MM.1S (cell line): ENCODE measurements around the gene SLC6A13.
"Not testable (repeated sequence)": the region's sequence is repeated elsewhere in the genome, so short reads cannot be mapped to it uniquely, and the experiment has no call there.

Experiments used
- DNase-seq: peaks from one replicate; pipeline ENCODE4 v3.0.0-alpha.2; 2015
- H2AFZ ChIP-seq: fragments of 300-600 bp; sonication (generic); 2 replicates; pipeline ENCODE4 v1.6.0; 2016; ENCODE audit warnings: antibody characterized with exemption, low read length
- H3F3A ChIP-seq: fragments of 300-600 bp; sonication (generic); 2 replicates; pipeline ENCODE4 v1.6.1; 2016; ENCODE audit warnings: mild to moderate bottlenecking, antibody characterized with exemption, low read length, moderate library complexity, mixed read lengths; ENCODE audit not compliant: insufficient read depth
- H3K27ac ChIP-seq: fragments of 300-600 bp; sonication (generic); 2 replicates; pipeline ENCODE4 v1.5.1; 2016; ENCODE audit warnings: mild to moderate bottlenecking, low read length
- H3K27me3 ChIP-seq: fragments of 300-600 bp; sonication (generic); replicated peaks from 2 replicates; pipeline ENCODE4 v1.6.0; 2016; ENCODE audit warnings: low read length; ENCODE audit not compliant: insufficient read depth
- H3K36me3 ChIP-seq: fragments of 300-600 bp; sonication (generic); replicated peaks from 2 replicates; pipeline ENCODE4 v1.6.1; 2016; ENCODE audit warnings: mild to moderate bottlenecking, low read length, mixed read lengths; ENCODE audit not compliant: insufficient read depth
- H3K4me1 ChIP-seq: fragments of 300-600 bp; sonication (generic); 2 replicates; pipeline ENCODE4 v1.6.1; 2016; ENCODE audit warnings: low read length, mixed read lengths
- H3K4me2 ChIP-seq: fragments of 300-600 bp; sonication (generic); 2 replicates; pipeline ENCODE4 v1.6.0; 2016; ENCODE audit warnings: low read depth, low read length
- H3K4me3 ChIP-seq: fragments of 300-600 bp; sonication (generic); 2 replicates; pipeline ENCODE4 v1.5.1; 2016; ENCODE audit warnings: low read length, mixed read lengths
- H3K79me2 ChIP-seq: fragments of 300-600 bp; sonication (generic); 2 replicates; pipeline ENCODE4 v1.6.1; 2016; ENCODE audit warnings: mixed run types, low read length, mixed read lengths
- H3K9ac ChIP-seq: fragments of 300-600 bp; sonication (generic); 2 replicates; pipeline ENCODE4 v1.6.1; 2016; ENCODE audit warnings: low read length, mixed read lengths
- H3K9me2 ChIP-seq: fragments of 300-600 bp; sonication (generic); replicated peaks from 2 replicates; pipeline ENCODE4 v1.6.1; 2016; ENCODE audit warnings: mild to moderate bottlenecking, low read length, mixed read lengths; ENCODE audit not compliant: insufficient read depth
- H3K9me3 ChIP-seq: fragments of 300-600 bp; sonication (generic); replicated peaks from 2 replicates; pipeline ENCODE4 v1.6.1; 2016; ENCODE audit warnings: mild to moderate bottlenecking, low read length, mixed read lengths; ENCODE audit not compliant: insufficient read depth
- H4K20me1 ChIP-seq: fragments of 300-600 bp; sonication (generic); 2 replicates; pipeline ENCODE4 v1.6.1; 2016; ENCODE audit warnings: mild to moderate bottlenecking, low read length, moderate library complexity, mixed read lengths; ENCODE audit not compliant: insufficient read depth
- CTCF ChIP-seq: fragments of 300-600 bp; sonication (generic); IDR thresholded peaks from 2 replicates; pipeline ENCODE4 v1.5.1; 2016; ENCODE audit warnings: antibody characterized with exemption, low read length, mixed read lengths
- EZH2 ChIP-seq: fragments of 300-600 bp; sonication (generic); optimal IDR thresholded peaks from 2 replicates; pipeline ENCODE3; 2017; ENCODE audit warnings: low read depth, mild to moderate bottlenecking, antibody characterized with exemption, low read length, mixed read lengths
- EZH2phosphoT487 ChIP-seq: fragments of 300-600 bp; sonication (generic); IDR thresholded peaks from 2 replicates; pipeline ENCODE4 v1.6.1; 2018; ENCODE audit warnings: antibody characterized with exemption, low read length

Gene SLC6A13

DNA sequence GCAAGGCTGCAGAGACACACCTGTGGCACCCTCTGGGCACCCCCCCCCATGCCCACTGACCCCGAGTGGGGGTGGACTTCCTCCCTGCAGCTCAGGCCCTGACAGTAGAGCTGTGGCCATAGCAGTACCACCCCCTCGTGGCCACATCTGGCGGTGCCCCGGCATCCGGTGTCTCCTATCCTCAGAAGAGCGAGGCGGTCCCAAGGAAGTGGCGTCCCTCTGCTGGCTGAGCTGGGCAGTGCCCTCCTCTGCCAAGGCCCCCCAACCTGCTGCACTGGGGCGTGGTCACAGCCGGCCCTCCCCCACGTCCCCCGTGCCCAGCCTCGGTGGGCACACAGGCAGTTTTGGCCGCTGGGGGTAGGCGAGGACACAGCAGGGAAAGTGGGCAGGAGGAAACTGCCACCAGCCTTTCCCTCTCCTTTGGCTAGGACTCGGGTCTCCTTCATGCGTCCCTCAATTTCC lies 42.7 kb downstream of the SLC6A13 start:
- H2AFZ ChIP-seq: no peak overlapping the region
- TF ChIP-seq EZH2 (no peak), EZH2phosphoT487 (no peak), CTCF (peak; percentile 94)
- peaks cover 59% of the 10 kb centered on the region for H3K27me3 ChIP-seq
- peak overlapping the region; percentile 45; the same call in 1 of the 2 replicates for H3K4me2 ChIP-seq
- no peak overlapping the region for H3K4me3 ChIP-seq
- peak; percentile 79 for DNase-seq
- no peak overlapping the region for H3K27ac ChIP-seq
- no peaks in the 10 kb centered on the region for H3K36me3 ChIP-seq
- no peaks in the 10 kb centered on the region for H4K20me1 ChIP-seq
- H3K9ac ChIP-seq: no peak overlapping the region
- H3K4me1 ChIP-seq: no peaks in the 10 kb centered on the region
- no peaks in the 10 kb centered on the region for H3K9me3 ChIP-seq
- H3K9me2 ChIP-seq: no peaks in the 10 kb centered on the region
- no peaks in the 10 kb centered on the region for H3F3A ChIP-seq
- no peaks in the 10 kb centered on the region for H3K79me2 ChIP-seq

- Histone ChIP-seq H3K4me2 (no peak overlapping the region), H3K4me1 (no peaks in the 10 kb centered on the region), H3K27me3 (peaks cover 60% of the 10 kb centered on the region), H3F3A (no peaks in the 10 kb centered on the region), H2AFZ (no peak overlapping the region), H3K79me2 (no peaks in the 10 kb centered on the region), H3K9ac (no peak overlapping the region), H3K27ac (no peak overlapping the region), H3K9me3 (no peaks in the 10 kb centered on the region), H3K36me3 (no peaks in the 10 kb centered on the region), H3K9me2 (no peaks in the 10 kb centered on the region), H3K4me3 (no peak overlapping the region), H4K20me1 (no peaks in the 10 kb centered on the region)
- no peak for DNase-seq
- TF ChIP-seq EZH2 (no peak), CTCF (no peak), EZH2phosphoT487 (no peak)
These were observed 43.7 kb downstream of the SLC6A13 start for GRCh38 chr12:218728-219590.

- Histone ChIP-seq H3K9me3 (no peaks in the 10 kb centered on the region), H3K4me2 (no peak overlapping the region), H3K9ac (no peak overlapping the region), H3K79me2 (no peaks in the 10 kb centered on the region), H3K27ac (no peak overlapping the region), H2AFZ (no peak overlapping the region), H3K4me1 (no peaks in the 10 kb centered on the region), H4K20me1 (no peaks in the 10 kb centered on the region), H3F3A (no peaks in the 10 kb centered on the region), H3K4me3 (no peak overlapping the region), H3K27me3 (peaks cover 62% of the 10 kb centered on the region), H3K9me2 (no peaks in the 10 kb centered on the region), H3K36me3 (no peaks in the 10 kb centered on the region)
- TF ChIP-seq EZH2: no peak
- TF ChIP-seq EZH2phosphoT487: no peak
- TF ChIP-seq CTCF: no peak
- no peak for DNase-seq
These were observed 44.4 kb downstream of the SLC6A13 start for GRCh38 chr12:218221-218620.

DNA sequence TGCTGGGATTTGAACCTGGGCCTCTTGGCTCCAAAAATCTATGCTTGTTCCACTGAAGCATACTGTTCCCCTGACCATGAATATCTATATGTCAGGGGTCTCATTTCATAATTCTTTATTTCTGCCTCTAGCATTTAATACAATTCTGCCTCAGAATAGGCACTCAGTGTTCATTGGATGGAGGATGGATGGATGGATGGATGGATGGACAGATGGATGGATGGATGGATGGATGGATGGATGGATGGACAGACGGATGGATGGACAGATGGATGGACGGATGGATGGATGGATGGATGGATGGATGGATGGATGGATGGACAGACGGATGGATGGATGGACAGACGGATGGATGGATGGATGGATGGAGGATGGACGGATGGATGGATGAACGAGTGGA lies 45.6 kb downstream of the SLC6A13 start:
- H3K9ac ChIP-seq, DNase-seq: not testable (repeated sequence)
- H3K27me3 ChIP-seq: peaks cover 50% of the 10 kb centered on the region

More for the DNA sequence above, 45.6 kb downstream of the SLC6A13 start:
- not testable (repeated sequence) for H3K27ac ChIP-seq, H3K4me3 ChIP-seq, H4K20me1 ChIP-seq, H3K79me2 ChIP-seq, H2AFZ ChIP-seq, H3K4me2 ChIP-seq, H3K9me2 ChIP-seq, H3K4me1 ChIP-seq, H3K9me3 ChIP-seq, H3K36me3 ChIP-seq, H3F3A ChIP-seq
